Ishikawa (cell line): ENCODE measurements around the gene SCN8A.

Experiments used
- CEBPB ChIP-seq: IDR thresholded peaks from 2 replicates; pipeline ENCODE4 v1.6.1; 2012
- RAD21 ChIP-seq: IDR thresholded peaks from 2 replicates; pipeline ENCODE4 v1.6.1; 2012; ENCODE audit warnings: low read depth
- TCF12 ChIP-seq: IDR thresholded peaks from 2 replicates; pipeline ENCODE4 v1.6.1; 2012; ENCODE audit warnings: low read depth
- TF ChIP-seq, protein P1 (sequence below): IDR thresholded peaks from 2 replicates; pipeline ENCODE4 v1.6.1; 2012

DNA sequence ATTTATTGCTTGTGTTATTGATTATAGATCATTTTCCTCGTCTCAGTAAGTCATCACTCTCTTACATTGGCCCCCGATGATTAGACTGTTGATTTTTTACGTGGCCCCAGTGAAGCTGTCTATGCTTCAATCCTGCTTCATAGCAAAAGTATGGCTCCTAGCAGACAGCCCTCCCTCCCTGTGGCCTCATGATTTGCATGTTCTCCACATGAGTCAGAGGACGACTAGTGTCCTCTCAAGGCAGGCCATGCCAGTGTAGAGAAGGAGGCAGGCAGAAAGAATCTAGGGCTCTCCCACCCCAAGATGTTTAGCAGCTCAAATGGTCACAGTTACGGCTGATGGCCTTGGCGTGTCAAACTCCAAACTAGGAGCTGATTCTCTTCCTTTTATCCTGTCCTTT is 197.8 kb downstream of the SCN8A start:
- TF ChIP-seq TCF12: no peak
- TF ChIP-seq, protein P1, sequence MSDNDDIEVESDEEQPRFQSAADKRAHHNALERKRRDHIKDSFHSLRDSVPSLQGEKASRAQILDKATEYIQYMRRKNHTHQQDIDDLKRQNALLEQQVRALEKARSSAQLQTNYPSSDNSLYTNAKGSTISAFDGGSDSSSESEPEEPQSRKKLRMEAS: no peak
- TF ChIP-seq RAD21: no peak
- TF ChIP-seq CEBPB: no peak
